Measurements from ENCODE around the gene MROH7. TPM values are rescaled to one million over a fixed set of nuclear protein-coding genes. Genes with fewer than 3 reads are reported as not detected.

MROH7 gene
- total and polyA plus RNA-seq, 9 of the 15 experiments (the other 6 are each of a cell fraction or from before 2014, with no cell fraction given), result not detected

GRCh38 chr1:54615531-54616279 is 25.9 kb upstream of the MROH7 start:
- DNase-seq (ENCODE audit: extremely low read depth in 1 of 4, low spot score in 3 of 4), result peak; percentile 42 to 54 (median 51)
- Histone ChIP-seq H3K9me3 (replicated peaks; ENCODE audit: control insufficient read depth, insufficient read depth, low read depth, low read length) (no peaks in the 10 kb centered on the region), H2AFZ (ENCODE audit: low read depth, low read length) (no peak overlapping the region), H3K36me3 (ENCODE audit: control insufficient read depth, insufficient read depth, low read length) (no peaks in the 10 kb centered on the region), H3K27me3 (ENCODE audit: control insufficient read depth in 2 of 2, insufficient read depth in 2 of 2, low read length in 2 of 2) (peaks cover 38 to 77% of the 10 kb centered on the region in 2 experiments), H3K9ac (ENCODE audit: insufficient read depth in 1 of 2, low read depth in 2 of 2, low read length in 2 of 2) (no peak overlapping the region), H3K79me2 (ENCODE audit: control insufficient read depth, insufficient read depth, low read length) (no peaks in the 10 kb centered on the region), H3K4me2 (ENCODE audit: insufficient read depth, low read length) (no peak overlapping the region; the same call in 1 of the 2 replicates), H3K9me1 (ENCODE audit: control insufficient read depth, insufficient read depth, low read length) (no peaks in the 10 kb centered on the region), H4K20me1 (replicated peaks; ENCODE audit: control insufficient read depth, insufficient read depth, low read length) (no peaks in the 10 kb centered on the region), H3K4me1 (replicated peaks in 1 of 2; ENCODE audit: control insufficient read depth in 2 of 2, insufficient read depth in 2 of 2, low read length in 2 of 2) (no peaks in the 10 kb centered on the region; a peak in 2 of 5 replicates), H3K27ac (ENCODE audit: extremely low read depth, low read depth, low read length) (no peak overlapping the region), H3K4me3 (no peak overlapping the region)
- 7% methylated on average over 13 of the region's 13 CpGs for WGBS (ENCODE audit: insufficient coverage, low coverage, missing lambda C conversion rate)
- ChIA-PET CTCF (ENCODE audit: low intra/inter-chr PET ratio) (no interaction called here), POLR2A (no interaction called here)
- ATAC-seq, result peak; percentile 79
- intact Hi-C loops (cut with micrococcal nuclease) (no loop called here), in situ Hi-C loops (cut with MboI) (no loop called here)
- FAIRE-seq, result no peak
- 0 out of 2 replicates have a peak, but pooled peaks have one; percentile 19 for TF ChIP-seq SPI1 (IDR thresholded peaks at IDR 0.05; ENCODE audit: borderline replicate concordance, low read depth, low read length)
- no peak for TF ChIP-seq ATF1 (CRISPR knock-in tag; IDR thresholded peaks at IDR 0.05)
- TF ChIP-seq ATF1 (tag; IDR thresholded peaks at IDR 0.05), result peak; percentile 20; the same call in 1 of the 2 replicates
- TF ChIP-seq, protein P1, sequence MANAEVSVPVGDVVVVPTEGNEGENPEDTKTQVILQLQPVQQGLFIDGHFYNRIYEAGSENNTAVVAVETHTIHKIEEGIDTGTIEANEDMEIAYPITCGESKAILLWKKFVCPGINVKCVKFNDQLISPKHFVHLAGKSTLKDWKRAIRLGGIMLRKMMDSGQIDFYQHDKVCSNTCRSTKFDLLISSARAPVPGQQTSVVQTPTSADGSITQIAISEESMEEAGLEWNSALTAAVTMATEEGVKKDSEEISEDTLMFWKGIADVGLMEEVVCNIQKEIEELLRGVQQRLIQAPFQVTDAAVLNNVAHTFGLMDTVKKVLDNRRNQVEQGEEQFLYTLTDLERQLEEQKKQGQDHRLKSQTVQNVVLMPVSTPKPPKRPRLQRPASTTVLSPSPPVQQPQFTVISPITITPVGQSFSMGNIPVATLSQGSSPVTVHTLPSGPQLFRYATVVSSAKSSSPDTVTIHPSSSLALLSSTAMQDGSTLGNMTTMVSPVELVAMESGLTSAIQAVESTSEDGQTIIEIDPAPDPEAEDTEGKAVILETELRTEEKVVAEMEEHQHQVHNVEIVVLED (CRISPR knock-in tag; IDR thresholded peaks at IDR 0.05), result no peak
- peak; percentile 35; the same call in 1 of the 2 replicates for TF ChIP-seq ATF7 (IDR thresholded peaks at IDR 0.05)
- TF ChIP-seq, protein P2, sequence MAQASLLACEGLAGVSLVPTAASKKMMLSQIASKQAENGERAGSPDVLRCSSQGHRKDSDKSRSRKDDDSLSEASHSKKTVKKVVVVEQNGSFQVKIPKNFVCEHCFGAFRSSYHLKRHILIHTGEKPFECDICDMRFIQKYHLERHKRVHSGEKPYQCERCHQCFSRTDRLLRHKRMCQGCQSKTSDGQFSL (CRISPR knock-in tag; IDR thresholded peaks at IDR 0.05), result peak; percentile 68; the same call in 1 of the 2 replicates
- TF ChIP-seq, protein P2 (tag; IDR thresholded peaks at IDR 0.05), result no peak
- peak; percentile 37; the same call in 1 of the 2 replicates for TF ChIP-seq CREM (IDR thresholded peaks at IDR 0.05; ENCODE audit: low read depth)
- no peak for TF ChIP-seq SMAD3 (CRISPR knock-in tag; conservative IDR thresholded peaks at IDR 0.05)
- TF ChIP-seq NRF1 (conservative IDR thresholded peaks at IDR 0.05 in 1 of 2, IDR thresholded peaks at IDR 0.05 in 1 of 2), result peak; percentile 80 to 83
- no peak for TF ChIP-seq ZNF282 (CRISPR knock-in tag; IDR thresholded peaks at IDR 0.05)
- TF ChIP-seq CREB1 (IDR thresholded peaks at IDR 0.05), result 0 out of 2 replicates have a peak, but pooled peaks have one; percentile 25
- no peak for TF ChIP-seq CREB1 (CRISPR knock-in tag; IDR thresholded peaks at IDR 0.05)
- no TSS peak for BruUV-seq (replicated peaks)
